PC-9 (cell line): ENCODE results near the gene KRTAP3-1.
"Not testable (repeated sequence)": the region's sequence is repeated elsewhere in the genome, so short reads cannot be mapped to it uniquely, and the experiment has no call there.

ENCODE experiments used
- CTCF ChIP-seq: fragments of 200-600 bp; sonication (generic); conservative IDR thresholded peaks from 2 replicates; pipeline ENCODE4 v1.6.1; 2017; ENCODE audit warnings: mixed run types, antibody characterized with exemption, mild to moderate bottlenecking, moderate library complexity
- EZH2 ChIP-seq: fragments of 200-600 bp; sonication (generic); IDR thresholded peaks from 2 replicates; pipeline ENCODE4 v1.8.0; 2017; ENCODE audit warnings: antibody characterized with exemption, low read depth

GRCh38 chr17:41054556-41054955, 45.6 kb upstream of the KRTAP3-1 start:
- TF ChIP-seq CTCF, EZH2: not testable (repeated sequence)
